Astrocyte of the hippocampus (primary cell): ENCODE measurements around the gene H19.

ENCODE experiments used
- DNase-seq: peaks from one replicate; pipeline ENCODE4 v3.0.0; 2011; ENCODE audit warnings: low read depth, low spot score

The H19 gene

GRCh38 chr11:1997755-1998154 lies at the start of gene H19:
H19 (minus strand) TSS chr11:1997842.
- DNase-seq = no peak

- DNase-seq = no peak
These were observed 44.3 kb upstream of the H19 start for GRCh38 chr11:2041963-2042362.

GRCh38 chr11:2041153-2041552 lies 43.5 kb upstream of the H19 start:
- no peak for DNase-seq

GRCh38 chr11:2039198-2039759 lies 41.6 kb upstream of the H19 start:
- no peak for DNase-seq

GRCh38 chr11:2036863-2037486 lies 39.3 kb upstream of the H19 start:
- no peak for DNase-seq

- DNase-seq = no peak
These were observed 37.7 kb upstream of the H19 start for GRCh38 chr11:2035382-2035781.

- DNase-seq = no peak
These were observed 33.4 kb upstream of the H19 start for GRCh38 chr11:2031058-2031457.

GRCh38 chr11:2027708-2028107 lies 30.1 kb upstream of the H19 start:
- no peak for DNase-seq

GRCh38 chr11:2015025-2015424 lies 17.4 kb upstream of the H19 start:
- no peak for DNase-seq

- no peak for DNase-seq
These were observed 14.8 kb upstream of the H19 start for GRCh38 chr11:2012440-2012839.

GRCh38 chr11:2004466-2004865 lies 6.8 kb upstream of the H19 start:
- DNase-seq = no peak

GRCh38 chr11:2002807-2003206 lies 5.2 kb upstream of the H19 start:
- DNase-seq = no peak

GRCh38 chr11:2002042-2002776 lies 4.6 kb upstream of the H19 start:
- no peak for DNase-seq

GRCh38 chr11:1998861-1999260 lies 1.2 kb upstream of the H19 start:
- no peak for DNase-seq

GRCh38 chr11:1998290-1998689 lies 648 bp upstream of the H19 start:
- DNase-seq = no peak

GRCh38 chr11:1994121-1994520 lies 3.5 kb downstream of the H19 start:
- no peak for DNase-seq

- no peak for DNase-seq
These were observed 5.5 kb downstream of the H19 start for GRCh38 chr11:1992111-1992510.

- DNase-seq = no peak
These were observed 6.6 kb downstream of the H19 start for GRCh38 chr11:1990872-1991578.

- DNase-seq = no peak
These were observed 7.7 kb downstream of the H19 start for GRCh38 chr11:1989953-1990352.

GRCh38 chr11:1988667-1989317 lies 8.8 kb downstream of the H19 start:
- DNase-seq = no peak

- DNase-seq = no peak
These were observed 9.5 kb downstream of the H19 start for GRCh38 chr11:1988174-1988573.

- DNase-seq = no peak
These were observed 10.6 kb downstream of the H19 start for GRCh38 chr11:1987024-1987423.
